ENCODE measurements around the gene TGDS. TPM values are rescaled to one million over a fixed set of nuclear protein-coding genes. Genes with fewer than 3 reads are reported as not detected.

Gene TGDS
- total RNA-seq, 6 experiments from 2014 or later = 7.8 to 9.3 (median 8.9) TPM

GRCh38 chr13:94546061-94546839 lies 49.7 kb downstream of the TGDS start:
- peaks cover 28% of the 10 kb centered on the region for H3K4me1 Mint-ChIP-seq (ENCODE audit: low read depth)
- H3K27ac Mint-ChIP-seq = no peak overlapping the region
- no peak overlapping the region for H3K4me3 Mint-ChIP-seq
- no peaks in the 10 kb centered on the region for H3K36me3 Mint-ChIP-seq (ENCODE audit: low read depth)
- peaks cover 11% of the 10 kb centered on the region for H3K27me3 Mint-ChIP-seq (ENCODE audit: insufficient read depth)
- DNase-seq = no peak
- H3K9me3 Mint-ChIP-seq = peaks cover 4% of the 10 kb centered on the region; the same call in 1 of the 2 replicates
- no peak for TF ChIP-seq CTCF (IDR thresholded peaks at IDR 0.05)

- Mint-ChIP-seq H3K4me3 (no peak overlapping the region), H3K4me1 (ENCODE audit: low read depth) (peaks cover 14% of the 10 kb centered on the region), H3K36me3 (ENCODE audit: low read depth) (no peaks in the 10 kb centered on the region), H3K27ac (no peak overlapping the region), H3K27me3 (ENCODE audit: insufficient read depth) (peaks cover 11% of the 10 kb centered on the region), H3K9me3 (peaks cover 4% of the 10 kb centered on the region; the same call in 1 of the 2 replicates)
- TF ChIP-seq CTCF (IDR thresholded peaks at IDR 0.05) = no peak
- no peak for DNase-seq
Measured at GRCh38 chr13:94544922-94545321, 51.0 kb downstream of the TGDS start.

GRCh38 chr13:94542917-94543316 lies 53.0 kb downstream of the TGDS start:
- TF ChIP-seq CTCF (IDR thresholded peaks at IDR 0.05) = no peak
- DNase-seq = no peak
- Mint-ChIP-seq H3K4me1 (ENCODE audit: low read depth) (peaks cover 1% of the 10 kb centered on the region), H3K27ac (no peak overlapping the region), H3K27me3 (ENCODE audit: insufficient read depth) (peaks cover 13% of the 10 kb centered on the region), H3K4me3 (no peak overlapping the region), H3K9me3 (no peaks in the 10 kb centered on the region), H3K36me3 (ENCODE audit: low read depth) (no peaks in the 10 kb centered on the region)

GRCh38 chr13:94537740-94538630 lies 58.0 kb downstream of the TGDS start:
- DNase-seq = no peak
- TF ChIP-seq CTCF (IDR thresholded peaks at IDR 0.05) = no peak
- Mint-ChIP-seq H3K9me3 (no peaks in the 10 kb centered on the region), H3K4me1 (ENCODE audit: low read depth) (peaks cover 7% of the 10 kb centered on the region), H3K27ac (no peak overlapping the region), H3K4me3 (no peak overlapping the region), H3K27me3 (ENCODE audit: insufficient read depth) (peaks cover 11% of the 10 kb centered on the region; the same call in 1 of the 2 replicates), H3K36me3 (ENCODE audit: low read depth) (no peaks in the 10 kb centered on the region)

GRCh38 chr13:94535775-94536174 lies 60.2 kb downstream of the TGDS start:
- Mint-ChIP-seq H3K4me1 (ENCODE audit: low read depth) (peaks cover 7% of the 10 kb centered on the region), H3K36me3 (ENCODE audit: low read depth) (no peaks in the 10 kb centered on the region), H3K4me3 (no peak overlapping the region), H3K9me3 (0 out of 2 replicates have a peak, but pooled peaks cover 7% of the 10 kb centered on the region), H3K27me3 (ENCODE audit: insufficient read depth) (peaks cover 9% of the 10 kb centered on the region), H3K27ac (no peak overlapping the region)
- DNase-seq = no peak
- no peak for TF ChIP-seq CTCF (IDR thresholded peaks at IDR 0.05)
